Body of pancreas (tissue), 4 donors: ENCODE data around the gene NOXA1. TPM values are rescaled to one million over a fixed set of nuclear protein-coding genes. Genes with fewer than 3 reads are reported as not detected.
"Not testable (repeated sequence)": the region's sequence is repeated elsewhere in the genome, so short reads cannot be mapped to it uniquely, and the experiment has no call there.

Source experiments
- ATAC-seq: fragments of 150-250 bp; one replicate; pipeline ENCODE4 v1.9.1; 2016
- DNase-seq, 4 donors: peaks; one replicate each; pipeline ENCODE4 v3.0.0-alpha.2; 2019
- H3K27ac ChIP-seq, 4 donors: fragments of 200-600 bp; sonication (generic); 1 replicate in 3 of 4; 2 replicates in 1 of 4; pipeline versions ENCODE4 v1.5.1 to v1.6.1; 2016 to 2019; ENCODE audit warnings: mild to moderate bottlenecking in 1 of 4, mixed read lengths in 1 of 4, moderate library complexity in 1 of 4
- H3K27me3 ChIP-seq, 2 donors: fragments of 200-600 bp; sonication (generic); one replicate each; pipeline ENCODE4 v1.6.0; 2016; ENCODE audit warnings: mild to moderate bottlenecking in 1 of 2
- H3K36me3 ChIP-seq, 2 donors: fragments of 200-600 bp; sonication (generic); replicated peaks in 1 of 2; 2 replicates each; pipeline ENCODE4 v1.5.1; 2016; ENCODE audit warnings: low read depth in 2 of 2; ENCODE audit not compliant: insufficient read depth in 1 of 2
- H3K4me1 ChIP-seq: fragments of 200-600 bp; sonication (generic); one replicate; pipeline ENCODE4 v1.6.0; 2016
- H3K4me3 ChIP-seq, 2 donors: fragments of 200-600 bp; sonication (generic); 1 replicate in 1 of 2; 2 replicates in 1 of 2; pipeline ENCODE4 v1.5.1; 2016 to 2019
- H3K9me3 ChIP-seq, 3 donors: fragments of 200-600 bp; sonication (generic); 1 replicate in 2 of 3; 2 replicates in 1 of 3; pipeline ENCODE4 v1.5.1; 2016
- CTCF ChIP-seq, 7 experiments: fragments of 450-650 bp in 4 of 7; fragments of 200-600 bp in 3 of 7; sonication (generic) in 3 of 7; IDR thresholded peaks; one replicate each; pipeline ENCODE4 v1.5.1; 2016 to 2019; ENCODE audit warnings: antibody characterized with exemption in 7 of 7
- POLR2A ChIP-seq, 3 donors: fragments of 450-650 bp; IDR thresholded peaks; one replicate each; pipeline ENCODE4 v1.6.1; 2016; ENCODE audit warnings: antibody characterized with exemption in 3 of 3, mild to moderate bottlenecking in 2 of 3
- WGBS, 2 donors: methylation state at CpG; one replicate each; pipeline ENCODE4 v1.1.5; 2017; 5-methylcytosine and 5-hydroxymethylcytosine counted together
- intact Hi-C: fragments of 100-400 bp; cut with DNase I; formaldehyde crosslinking; loops from one replicate; pipeline ENCODE4 v1.15.1; 2023
- total RNA-seq, 2 donors: library from RNA; depleted of rRNA; stranded (reverse); fragments of >200 nt; gene quantifications; one replicate each; pipeline ENCODE4 v1.1.0, GENCODE V29; 2016

NOXA1 gene
- total RNA-seq, 2 donors from 2014 or later = 7.3 to 12.9 TPM

DNA sequence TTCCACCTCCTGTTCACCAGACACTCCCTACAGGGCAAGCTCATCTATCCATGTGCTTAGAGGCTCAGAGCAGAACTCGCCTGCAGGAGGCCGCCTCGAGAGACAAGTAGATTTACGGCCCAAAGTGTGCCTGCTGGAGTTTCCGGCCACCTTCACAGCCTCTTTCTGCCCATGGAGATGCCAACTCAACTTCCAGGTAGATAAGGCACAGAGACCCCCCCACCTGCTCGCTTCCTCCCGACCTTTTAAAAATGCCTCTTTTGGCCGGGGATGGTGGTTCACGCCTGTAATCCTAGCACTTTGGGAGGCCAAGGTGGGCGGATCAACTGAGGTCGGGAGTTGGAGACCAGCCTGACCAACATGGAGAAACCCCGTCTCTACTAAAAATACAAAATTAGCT is 46.8 kb upstream of the NOXA1 start:
- WGBS, 2 donors = 94 to 98% methylated on average over 12 of the region's 12 CpGs
- peak in 1 of 4 donors; percentile 2 for DNase-seq
- no peaks in the 10 kb centered on the region for H3K36me3 ChIP-seq
- ATAC-seq = no peak
- TF ChIP-seq POLR2A (IDR thresholded peaks at IDR 0.05) = no peak
- no peak for TF ChIP-seq CTCF (IDR thresholded peaks at IDR 0.05)
- H3K27ac ChIP-seq = no peak overlapping the region
- no peak overlapping the region for H3K4me3 ChIP-seq
- H3K9me3 ChIP-seq = no peaks in the 10 kb centered on the region
- no peaks in the 10 kb centered on the region for H3K27me3 ChIP-seq
- H3K4me1 ChIP-seq = peaks cover under 1% of the 10 kb centered on the region
- intact Hi-C loops = no loop called here

GRCh38 chr9:137378688-137379410 is 44.3 kb upstream of the NOXA1 start:
- H3K4me3 ChIP-seq, H3K9me3 ChIP-seq, H3K27me3 ChIP-seq, ATAC-seq, H3K36me3 ChIP-seq, H3K27ac ChIP-seq, intact Hi-C loops, H3K4me1 ChIP-seq: not testable (repeated sequence)
- WGBS, 2 donors = 87 to 95% methylated on average over 10 to 20 of the region's 37 CpGs
- peak in 1 of 4 donors; percentile 1 for DNase-seq

- no peaks in the 10 kb centered on the region for H3K36me3 ChIP-seq
- DNase-seq (peak in 1 of 4 donors; percentile 7), ATAC-seq (no peak)
- intact Hi-C loops = no loop called here
- no peaks in the 10 kb centered on the region for H3K9me3 ChIP-seq
- no peak for TF ChIP-seq CTCF (IDR thresholded peaks at IDR 0.05)
- TF ChIP-seq POLR2A (IDR thresholded peaks at IDR 0.05) = no peak
- WGBS, 2 donors = 80 to 94% methylated on average over 11 to 12 of the region's 12 CpGs
- H3K4me1 ChIP-seq = no peaks in the 10 kb centered on the region
- H3K27ac ChIP-seq = no peak overlapping the region
- no peaks in the 10 kb centered on the region for H3K27me3 ChIP-seq
- H3K4me3 ChIP-seq = no peak overlapping the region
Measured at GRCh38 chr9:137379761-137380161, 43.4 kb upstream of the NOXA1 start.

GRCh38 chr9:137380171-137380570 is 43.0 kb upstream of the NOXA1 start:
- no peak overlapping the region for H3K4me3 ChIP-seq

DNA sequence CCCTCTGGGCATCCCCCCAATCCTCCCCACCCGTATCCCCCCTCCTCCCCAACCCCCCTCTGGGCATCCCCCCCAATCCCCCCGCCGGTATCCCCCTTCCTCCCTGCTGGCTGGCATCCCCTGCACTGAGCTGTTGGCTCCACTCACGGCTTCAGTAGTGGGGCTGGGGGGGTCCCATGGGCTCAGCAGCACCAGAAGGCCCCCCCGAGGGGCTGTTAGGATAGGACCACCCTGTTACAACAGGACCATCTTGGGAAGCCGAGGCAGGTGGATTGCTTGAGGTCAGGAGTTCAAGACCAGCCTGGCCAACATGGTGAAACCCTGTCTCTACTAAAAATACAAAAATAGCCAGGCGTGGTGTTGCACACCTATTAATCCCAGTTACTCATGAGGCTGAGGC is 42.6 kb upstream of the NOXA1 start:
- WGBS, 2 donors = 94 to 100% methylated on average over 1 to 4 of the region's 7 CpGs
- Histone ChIP-seq H3K27me3 (no peaks in the 10 kb centered on the region), H3K4me3 (no peak overlapping the region), H3K9me3 (no peaks in the 10 kb centered on the region), H3K27ac (no peak overlapping the region), H3K4me1 (no peaks in the 10 kb centered on the region), H3K36me3 (no peaks in the 10 kb centered on the region)
- TF ChIP-seq CTCF (IDR thresholded peaks at IDR 0.05) (no peak), POLR2A (IDR thresholded peaks at IDR 0.05) (no peak)
- DNase-seq = peak in 1 of 4 donors; percentile 10
- intact Hi-C loops = no loop called here
- ATAC-seq = no peak

More at GRCh38 chr9:137380171-137380570, 43.0 kb upstream of the NOXA1 start:
- Histone ChIP-seq H3K27ac (no peak overlapping the region), H3K36me3 (no peaks in the 10 kb centered on the region), H3K9me3 (no peaks in the 10 kb centered on the region), H3K27me3 (no peaks in the 10 kb centered on the region), H3K4me1 (no peaks in the 10 kb centered on the region)
- TF ChIP-seq POLR2A (IDR thresholded peaks at IDR 0.05) = no peak
- no peak for TF ChIP-seq CTCF (IDR thresholded peaks at IDR 0.05)
- DNase-seq (no peak), ATAC-seq (no peak)
- 72 to 95% methylated on average over 3 to 14 of the region's 16 CpGs for WGBS, 2 donors
- intact Hi-C loops = no loop called here
